RWPE2 (cell line): ENCODE results near the gene ZNF547.

Source experiments
- ATAC-seq: fragments of 200-7000 bp; cut with Tn5 transposase; 3 replicates; pipeline ENCODE4 v1.9.1; 2021; ENCODE audit warnings: low read depth
- DNase-seq: peaks from one replicate; pipeline ENCODE4 v3.0.0-alpha.2; 2020; ENCODE audit warnings: low spot score
- H3K27ac ChIP-seq: fragments of 450-650 bp; 2 replicates; pipeline ENCODE4 v1.5.1; 2017; ENCODE audit warnings: mild to moderate bottlenecking; ENCODE audit not compliant: poor library complexity, severe bottlenecking
- H3K27me3 ChIP-seq: fragments of 250-450 bp; sonication (Bioruptor Pico); 2 replicates; pipeline ENCODE4 v1.5.1; 2021; ENCODE audit warnings: mild to moderate bottlenecking, moderate library complexity; ENCODE audit not compliant: insufficient read depth, poor library complexity, severe bottlenecking
- H3K36me3 ChIP-seq: fragments of 250-450 bp; sonication (Bioruptor Pico); 2 replicates; pipeline ENCODE4 v1.5.1; 2020; ENCODE audit warnings: low read depth, mild to moderate bottlenecking, moderate library complexity
- H3K4me1 ChIP-seq: fragments of 250-450 bp; sonication (Bioruptor Pico); 2 replicates; pipeline ENCODE4 v1.5.1; 2021; ENCODE audit warnings: mild to moderate bottlenecking, moderate library complexity; ENCODE audit not compliant: insufficient read depth, poor library complexity, severe bottlenecking
- H3K4me3 ChIP-seq: fragments of 250-450 bp; sonication (Bioruptor Pico); 2 replicates; pipeline ENCODE4 v1.5.1; 2021; ENCODE audit warnings: mild to moderate bottlenecking, moderate library complexity; ENCODE audit not compliant: severe bottlenecking
- H3K9me3 ChIP-seq: fragments of 250-450 bp; sonication (Bioruptor Pico); 2 replicates; pipeline ENCODE4 v1.5.1; 2021; ENCODE audit warnings: mild to moderate bottlenecking, moderate library complexity; ENCODE audit not compliant: severe bottlenecking
- CTCF ChIP-seq: fragments of 450-650 bp; IDR thresholded peaks from one replicate; pipeline ENCODE4 v1.5.1; 2017; ENCODE audit warnings: mild to moderate bottlenecking, moderate library complexity; ENCODE audit not compliant: poor library complexity, severe bottlenecking

ZNF547 gene

GRCh38 chr19:57362997-57363687 is at the start of gene ZNF547, which contains the start of gene TRAPPC2B:
Gene ZNF547 (plus strand): TSS chr19:57363551. CDS start chr19:57368556, 5,005 bp downstream.
Gene TRAPPC2B (plus strand): TSS chr19:57363551. CDS start chr19:57364834, 1,283 bp downstream.
- Histone ChIP-seq H3K27ac (peak within 1 kb of the TSS; percentile 24), H3K36me3 (peaks cover 5% of the 10 kb centered on the region), H3K4me3 (peak within 1 kb of the TSS; percentile 49), H3K27me3 (no peaks in the 10 kb centered on the region), H3K9me3 (no peaks in the 10 kb centered on the region), H3K4me1 (no peaks in the 10 kb centered on the region)
- DNase-seq = peak; percentile 98
- peak; percentile 97 for ATAC-seq
- TF ChIP-seq CTCF = no peak

- no peak for ATAC-seq
These were observed 49.2 kb upstream of the ZNF547 start for GRCh38 chr19:57314146-57314545.

GRCh38 chr19:57317503-57317902 is 45.8 kb upstream of the ZNF547 start:
- no peaks in the 10 kb centered on the region for H3K27me3 ChIP-seq
- no peak overlapping the region for H3K4me3 ChIP-seq
- no peaks in the 10 kb centered on the region for H3K9me3 ChIP-seq
- no peak overlapping the region for H3K27ac ChIP-seq
- H3K36me3 ChIP-seq = no peaks in the 10 kb centered on the region; the same call in 1 of the 2 replicates
- ATAC-seq (no peak), DNase-seq (no peak)
- peaks cover 5% of the 10 kb centered on the region for H3K4me1 ChIP-seq
- no peak for TF ChIP-seq CTCF

More at GRCh38 chr19:57314146-57314545, 49.2 kb upstream of the ZNF547 start:
- H3K4me3 ChIP-seq = no peak overlapping the region
- no peaks in the 10 kb centered on the region for H3K36me3 ChIP-seq
- DNase-seq = no peak
- no peaks in the 10 kb centered on the region for H3K27me3 ChIP-seq
- no peak for TF ChIP-seq CTCF
- H3K4me1 ChIP-seq = no peaks in the 10 kb centered on the region
- H3K27ac ChIP-seq = no peak overlapping the region
- H3K9me3 ChIP-seq = no peaks in the 10 kb centered on the region

- Histone ChIP-seq H3K4me1 (peaks cover 5% of the 10 kb centered on the region), H3K27ac (peak overlapping the region; percentile 6), H3K27me3 (no peaks in the 10 kb centered on the region), H3K9me3 (no peaks in the 10 kb centered on the region), H3K36me3 (peaks cover 14% of the 10 kb centered on the region), H3K4me3 (peak overlapping the region; percentile 82)
- no peak for ATAC-seq
- no peak for TF ChIP-seq CTCF
- no peak for DNase-seq
These were observed 43.5 kb upstream of the ZNF547 start for GRCh38 chr19:57319869-57320179.
